CD4-positive, alpha-beta T cell treated with Interleukin-17A for 4 hours (primary cell): ENCODE measurements around the gene GRWD1.

ENCODE experiments used
- DNase-seq: peaks from one replicate; pipeline ENCODE4 v3.0.0-alpha.2; 2020; ENCODE audit warnings: mixed read lengths

The GRWD1 gene

DNA sequence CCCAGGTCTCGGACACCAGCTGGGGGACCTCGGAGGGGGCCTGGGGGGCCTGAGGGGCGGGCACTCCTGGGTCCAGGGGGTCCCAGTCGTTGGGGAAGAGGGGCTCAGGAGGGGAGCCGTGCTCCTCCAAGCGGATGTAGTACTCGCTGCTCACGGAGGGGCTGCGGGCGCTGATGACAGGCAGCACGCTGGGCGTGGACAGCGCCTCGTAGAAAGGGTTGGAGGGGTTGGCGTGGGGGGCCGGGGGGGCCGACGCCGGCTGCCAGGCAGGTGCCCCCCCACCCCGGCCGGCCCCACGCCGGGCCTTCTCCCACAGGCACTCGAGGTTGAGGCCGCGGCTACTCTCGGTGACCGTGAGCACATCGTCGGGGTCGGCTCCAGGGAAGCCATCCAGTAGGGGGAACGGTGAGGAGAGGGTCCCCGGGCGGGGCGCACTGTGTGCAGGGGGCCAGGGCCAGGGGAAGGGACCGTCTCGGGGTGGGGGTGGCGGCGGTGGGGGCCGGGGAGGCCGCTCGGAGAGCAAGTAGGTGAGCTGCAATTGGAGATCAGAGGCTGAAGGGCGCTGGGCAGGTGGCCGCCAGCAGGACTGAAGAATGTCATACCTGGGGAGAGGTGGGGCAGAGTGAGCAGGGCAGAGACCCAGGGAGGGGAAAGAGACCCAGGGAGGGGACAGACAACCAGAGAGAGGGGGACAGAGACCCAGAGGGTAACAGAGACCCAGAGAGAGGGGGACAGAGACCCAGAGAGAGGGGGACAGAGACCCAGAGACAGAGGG lies 53.7 kb downstream of the GRWD1 start:
- no peak for DNase-seq

DNA sequence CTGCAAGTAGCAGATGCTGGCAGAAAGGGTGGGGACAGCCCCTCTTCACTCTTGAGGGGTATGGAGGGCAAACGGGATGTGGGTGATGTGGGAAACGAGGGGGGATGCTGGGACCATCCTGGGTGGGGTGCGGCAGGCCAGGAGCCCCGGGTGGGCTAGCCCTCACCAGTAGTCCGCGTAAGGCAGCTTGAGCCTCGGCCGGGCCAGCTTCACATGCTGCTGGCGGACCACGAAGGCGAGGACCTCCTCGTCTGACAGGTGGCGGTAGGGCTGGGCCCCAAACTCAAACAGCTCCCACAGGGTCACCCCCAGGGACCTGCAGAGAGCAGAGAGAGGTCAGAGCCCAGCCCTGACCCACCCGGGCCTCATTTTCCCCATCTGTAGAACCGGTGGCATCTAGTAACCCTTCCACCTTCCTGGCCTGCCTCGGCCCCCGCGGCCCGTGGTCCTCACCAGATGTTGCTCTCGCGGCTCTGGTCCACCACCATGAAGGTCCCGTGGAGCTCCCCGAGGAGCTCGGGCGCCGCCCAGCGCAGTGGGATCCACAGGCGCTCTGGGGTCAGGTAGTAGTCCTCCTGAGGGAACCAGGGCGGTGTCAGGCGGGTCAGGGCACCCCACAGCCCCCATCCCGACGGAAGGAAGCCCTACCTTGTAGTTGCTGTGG lies 55.2 kb downstream of the GRWD1 start:
- no peak for DNase-seq

- DNase-seq = peak; percentile 71
Observed at GRCh38 chr19:48501494-48502349, 55.9 kb downstream of the GRWD1 start.

DNA sequence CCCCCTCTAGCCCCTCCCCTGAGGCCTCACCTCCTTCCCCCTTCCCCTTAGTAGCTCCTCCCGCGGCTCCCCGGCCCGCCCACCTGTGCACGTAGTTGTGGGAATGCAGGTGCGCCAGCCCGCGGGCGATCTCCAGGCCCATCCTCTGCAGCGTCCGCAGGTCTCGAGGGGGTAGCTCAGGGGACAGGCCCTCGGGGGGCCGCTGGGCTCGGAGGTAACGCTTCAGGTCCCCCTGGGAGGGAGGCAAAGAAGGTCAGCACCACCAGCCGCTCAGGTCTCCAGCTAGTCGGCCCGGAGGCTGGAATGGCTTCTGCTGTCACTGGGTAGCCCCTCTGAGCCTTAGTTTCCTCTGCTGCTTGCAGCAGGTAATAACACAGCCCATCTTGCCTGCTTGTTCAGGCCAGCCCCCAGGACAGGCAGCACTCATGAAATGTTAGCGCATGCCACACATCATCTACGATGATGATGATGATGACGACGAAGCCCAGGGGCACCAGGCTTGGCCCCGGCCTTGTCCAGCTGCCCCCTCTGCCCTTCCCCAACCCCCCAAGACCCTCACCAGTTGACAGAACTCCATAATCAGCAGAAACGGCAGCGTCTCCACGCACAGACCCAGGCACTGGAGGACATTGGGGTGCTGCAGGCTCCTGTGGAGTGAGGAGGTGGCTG lies 56.7 kb downstream of the GRWD1 start:
- peak; percentile 93 for DNase-seq

DNA sequence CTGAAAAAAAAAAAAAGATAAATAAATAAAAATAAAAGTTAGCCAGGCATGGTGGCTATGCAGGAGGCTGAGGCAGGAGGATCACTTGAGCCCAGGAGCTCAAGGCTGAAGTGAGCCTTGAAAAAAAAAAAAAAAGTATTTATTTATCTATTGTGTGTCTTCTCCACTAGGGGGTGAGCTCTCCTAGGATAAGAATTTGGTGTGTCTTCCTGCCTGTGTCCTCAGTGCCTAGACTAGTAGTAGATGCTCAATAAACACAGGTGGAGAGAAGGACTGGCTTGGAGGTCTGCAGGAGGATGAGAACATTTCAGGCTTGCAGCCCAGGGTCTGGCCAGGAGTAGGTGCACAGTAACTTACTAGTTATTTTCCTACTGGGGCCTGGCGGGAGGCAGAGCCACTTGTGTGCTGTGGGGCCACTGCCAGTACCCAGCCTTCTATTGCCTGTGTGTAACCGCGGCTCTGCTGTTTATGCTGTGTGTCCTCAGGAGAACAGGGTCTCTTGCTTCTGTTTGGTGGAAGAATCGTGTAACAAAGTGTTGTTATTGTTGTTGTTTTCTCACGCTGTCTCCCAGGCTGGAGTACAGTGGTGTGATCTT lies 60.5 kb downstream of the GRWD1 start:
- DNase-seq = peak; percentile 25
